NCI-H748 (cell line): ENCODE data around the gene MIPOL1.
"Not testable (repeated sequence)": the region's sequence is repeated elsewhere in the genome, so short reads cannot be mapped to it uniquely, and the experiment has no call there.

Source experiments
- DNase-seq: peaks from one replicate; lab custom pipeline; 2025; ENCODE audit not compliant: unreplicated experiment; lab: John Stamatoyannopoulos, UW

Gene MIPOL1

GRCh38 chr14:37278636-37279538 is 81.2 kb downstream of the MIPOL1 start:
- DNase-seq: peak; percentile 24

- no peak for DNase-seq
These were observed 82.1 kb downstream of the MIPOL1 start for GRCh38 chr14:37279818-37280217.

- DNase-seq: no peak
These were observed 87.0 kb downstream of the MIPOL1 start for GRCh38 chr14:37284760-37285159.

GRCh38 chr14:37285220-37285619 is 87.5 kb downstream of the MIPOL1 start:
- DNase-seq: no peak

- no peak for DNase-seq
These were observed 92.0 kb downstream of the MIPOL1 start for GRCh38 chr14:37289688-37290087.

GRCh38 chr14:37295262-37295661 is 97.5 kb downstream of the MIPOL1 start:
- not testable (repeated sequence) for DNase-seq

GRCh38 chr14:37311252-37311651 is 113.5 kb downstream of the MIPOL1 start:
- no peak for DNase-seq

- DNase-seq: no peak
These were observed 121.2 kb downstream of the MIPOL1 start for GRCh38 chr14:37318938-37319337.

- DNase-seq: no peak
These were observed 122.4 kb downstream of the MIPOL1 start for GRCh38 chr14:37320106-37320505.

- no peak for DNase-seq
These were observed 127.6 kb downstream of the MIPOL1 start for GRCh38 chr14:37325332-37325731.

GRCh38 chr14:37326434-37326833 is 128.7 kb downstream of the MIPOL1 start:
- DNase-seq: no peak

- not testable (repeated sequence) for DNase-seq
These were observed 130.2 kb downstream of the MIPOL1 start for GRCh38 chr14:37327933-37328332.

GRCh38 chr14:37328673-37329072 is 130.9 kb downstream of the MIPOL1 start:
- no peak for DNase-seq

GRCh38 chr14:37329189-37330001 is 131.7 kb downstream of the MIPOL1 start:
- DNase-seq: no peak

GRCh38 chr14:37330910-37331309 is 133.2 kb downstream of the MIPOL1 start:
- no peak for DNase-seq

GRCh38 chr14:37340353-37340752 is 142.6 kb downstream of the MIPOL1 start:
- peak; percentile 11 for DNase-seq

- no peak for DNase-seq
These were observed 145.8 kb downstream of the MIPOL1 start for GRCh38 chr14:37343307-37344094.

- no peak for DNase-seq
These were observed 165.9 kb downstream of the MIPOL1 start for GRCh38 chr14:37363661-37364060.

GRCh38 chr14:37369425-37369824 is 171.7 kb downstream of the MIPOL1 start:
- peak; percentile 99 for DNase-seq

- no peak for DNase-seq
These were observed 177.8 kb downstream of the MIPOL1 start for GRCh38 chr14:37375566-37375965.

GRCh38 chr14:37376944-37377609 is 179.3 kb downstream of the MIPOL1 start:
- no peak for DNase-seq
